Sigmoid colon (tissue), 7 donors: Measurements from ENCODE around the gene DENND2A. TPM values are rescaled to one million over a fixed set of nuclear protein-coding genes. Genes with fewer than 3 reads are reported as not detected.
"Not testable (repeated sequence)": the region's sequence is repeated elsewhere in the genome, so short reads cannot be mapped to it uniquely, and the experiment has no call there.

ENCODE experiments used
- DNase-seq: peaks from one replicate; pipeline ENCODE4 v3.0.0-alpha.2; 2019
- H3K27ac ChIP-seq, 4 donors: fragments of 200-600 bp; sonication (generic); one replicate each; pipeline ENCODE4 v1.5.1; 2016 to 2019; ENCODE audit warnings: mild to moderate bottlenecking in 1 of 4
- H3K27me3 ChIP-seq, 3 donors: fragments of 200-600 bp; sonication (generic); one replicate each; pipeline ENCODE4 v1.5.1; 2019; ENCODE audit warnings: mild to moderate bottlenecking in 1 of 3
- H3K36me3 ChIP-seq, 4 donors: fragments of 200-600 bp; sonication (generic); one replicate each; pipeline ENCODE4 v1.5.1; 2016 to 2019
- H3K4me1 ChIP-seq, 4 donors: fragments of 200-600 bp; sonication (generic); one replicate each; pipeline ENCODE4 v1.5.1; 2017 to 2019
- H3K4me3 ChIP-seq, 4 donors: fragments of 200-600 bp; sonication (generic); one replicate each; pipeline ENCODE4 v1.5.1; 2017 to 2019; ENCODE audit warnings: mild to moderate bottlenecking in 2 of 4, moderate library complexity in 1 of 4
- H3K9me3 ChIP-seq, 4 donors: fragments of 200-600 bp in 3 of 4; sonication (generic) in 3 of 4; one replicate each; pipeline versions ENCODE4 v1.5.1 to v1.6.1; 2013 to 2019
- CTCF ChIP-seq, 4 experiments: fragments of 450-650 bp in 3 of 4; fragments of 200-600 bp in 1 of 4; IDR thresholded peaks; one replicate each; pipeline ENCODE4 v1.5.1; 2016 to 2019; ENCODE audit warnings: antibody characterized with exemption in 4 of 4, mild to moderate bottlenecking in 3 of 4, moderate library complexity in 2 of 4
- EP300 ChIP-seq, 4 donors: sonication (generic); formaldehyde crosslinking; IDR thresholded peaks; one replicate each; pipeline ENCODE4 v1.6.1; 2017; ENCODE audit warnings: antibody characterized with exemption in 4 of 4
- POLR2A ChIP-seq, 2 donors: fragments of 450-650 bp; IDR thresholded peaks; one replicate each; pipeline ENCODE4 v1.6.1; 2016; ENCODE audit warnings: antibody characterized with exemption in 2 of 2, mild to moderate bottlenecking in 2 of 2, moderate library complexity in 2 of 2
- POLR2AphosphoS5 ChIP-seq, 4 donors: sonication (generic); formaldehyde crosslinking; IDR thresholded peaks; one replicate each; pipeline ENCODE4 v1.6.1; 2017; ENCODE audit warnings: antibody characterized with exemption in 4 of 4
- WGBS, 2 donors: extraction: QIAGEN DNeasy Blood & Tissue Kit; methylation state at CpG; one replicate each; pipeline ENCODE4 v1.1.7; 2013; 5-methylcytosine and 5-hydroxymethylcytosine counted together
- intact Hi-C: fragments of 100-400 bp; cut with DNase I; formaldehyde crosslinking; loops from one replicate; pipeline ENCODE4 v1.15.1; 2023
- polyA plus RNA-seq, 3 donors: library from polyadenylated mRNA; stranded (reverse); fragments of 200-250 nt; gene quantifications; one replicate each; pipeline ENCODE4 v1.2.3, GENCODE V29; 2013
- total RNA-seq, 4 donors: library from RNA; depleted of rRNA; stranded (reverse); fragments of >200 nt; gene quantifications; one replicate each; pipeline ENCODE4 v1.1.0, GENCODE V29; 2016
- donor health status: healthy with polysubstance abuse.
- donor health status: Bipolar disorder and iron deficiency.
- donor health status: healthy.

The DENND2A gene
- total and polyA plus RNA-seq, 7 donors: 6.2 to 38.8 (median 11.4) TPM

- TF ChIP-seq EP300 (IDR thresholded peaks at IDR 0.05) (no peak), POLR2AphosphoS5 (IDR thresholded peaks at IDR 0.05) (no peak), CTCF (IDR thresholded peaks at IDR 0.05) (no peak), POLR2A (IDR thresholded peaks at IDR 0.05) (no peak)
- Histone ChIP-seq H3K9me3 (no peaks in the 10 kb centered on the region), H3K4me3 (no peak overlapping the region), H3K27ac (peak overlapping the region in 1 of 4 donors; percentile 39), H3K36me3 (no peaks in the 10 kb centered on the region), H3K4me1 (peaks cover 0 to 18% (median 14%) of the 10 kb centered on the region in 4 donors), H3K27me3 (no peaks in the 10 kb centered on the region)
- intact Hi-C loops: no loop called here
- DNase-seq: peak; percentile 72
- 13 to 43% methylated on average over 9 of the region's 9 CpGs for WGBS, 2 donors
Observed at GRCh38 chr7:140512317-140513000, 128.2 kb downstream of the DENND2A start.

- Histone ChIP-seq H3K27ac (no peak overlapping the region), H3K27me3 (no peaks in the 10 kb centered on the region), H3K4me1 (peaks cover 0 to 33% (median 28%) of the 10 kb centered on the region in 4 donors), H3K9me3 (no peaks in the 10 kb centered on the region), H3K36me3 (no peaks in the 10 kb centered on the region), H3K4me3 (no peak overlapping the region)
- TF ChIP-seq CTCF (IDR thresholded peaks at IDR 0.05) (no peak), EP300 (IDR thresholded peaks at IDR 0.05) (no peak), POLR2AphosphoS5 (IDR thresholded peaks at IDR 0.05) (no peak), POLR2A (IDR thresholded peaks at IDR 0.05) (no peak)
- 25 to 54% methylated on average over 5 of the region's 5 CpGs for WGBS, 2 donors
- DNase-seq: no peak
- intact Hi-C loops: no loop called here
Observed at GRCh38 chr7:140509789-140510188, 130.8 kb downstream of the DENND2A start.

- WGBS, 2 donors: 77 to 87% methylated on average over 6 of the region's 6 CpGs
- DNase-seq, H3K27me3 ChIP-seq, H3K4me3 ChIP-seq, intact Hi-C loops, H3K9me3 ChIP-seq, H3K36me3 ChIP-seq: not testable (repeated sequence)
- peak overlapping the region; percentile 73 to 93 (median 88) for H3K27ac ChIP-seq
- peaks cover 0 to 30% (median 25%) of the 10 kb centered on the region in 4 donors for H3K4me1 ChIP-seq
Observed at GRCh38 chr7:140507556-140507955, 133.1 kb downstream of the DENND2A start.

- H3K27ac ChIP-seq: peak overlapping the region; percentile 73 to 93 (median 88)
- peaks cover 0 to 26% (median 21%) of the 10 kb centered on the region in 4 donors for H3K4me1 ChIP-seq
- intact Hi-C loops: no loop called here
- 33 to 55% methylated on average over 5 of the region's 5 CpGs for WGBS, 2 donors
- no peaks in the 10 kb centered on the region for H3K36me3 ChIP-seq
- TF ChIP-seq CTCF (IDR thresholded peaks at IDR 0.05): peak in 3 of 4 experiments; percentile 15 to 39 (median 24)
- TF ChIP-seq POLR2A (IDR thresholded peaks at IDR 0.05): no peak
- TF ChIP-seq EP300 (IDR thresholded peaks at IDR 0.05): peak in 3 of 4 donors; percentile 9 to 65 (median 49)
- peak; percentile 32 to 82 (median 68) for TF ChIP-seq POLR2AphosphoS5 (IDR thresholded peaks at IDR 0.05)
- peak; percentile 91 for DNase-seq
- H3K4me3 ChIP-seq: no peak overlapping the region
- H3K9me3 ChIP-seq: no peaks in the 10 kb centered on the region
- no peaks in the 10 kb centered on the region for H3K27me3 ChIP-seq
Observed at GRCh38 chr7:140506788-140507464, 133.7 kb downstream of the DENND2A start.

GRCh38 chr7:140501966-140502365, 138.6 kb downstream of the DENND2A start:
- WGBS, 2 donors: 20 to 66% methylated on average over 5 of the region's 5 CpGs
- Histone ChIP-seq H3K27me3 (no peaks in the 10 kb centered on the region), H3K36me3 (no peaks in the 10 kb centered on the region), H3K9me3 (no peaks in the 10 kb centered on the region), H3K4me1 (peaks cover 0 to 10% (median 9%) of the 10 kb centered on the region in 4 donors), H3K27ac (no peak overlapping the region), H3K4me3 (no peak overlapping the region)
- TF ChIP-seq EP300 (IDR thresholded peaks at IDR 0.05) (no peak), POLR2AphosphoS5 (IDR thresholded peaks at IDR 0.05) (no peak), POLR2A (IDR thresholded peaks at IDR 0.05) (no peak), CTCF (IDR thresholded peaks at IDR 0.05) (no peak)
- intact Hi-C loops: no loop called here
- no peak for DNase-seq

DNA sequence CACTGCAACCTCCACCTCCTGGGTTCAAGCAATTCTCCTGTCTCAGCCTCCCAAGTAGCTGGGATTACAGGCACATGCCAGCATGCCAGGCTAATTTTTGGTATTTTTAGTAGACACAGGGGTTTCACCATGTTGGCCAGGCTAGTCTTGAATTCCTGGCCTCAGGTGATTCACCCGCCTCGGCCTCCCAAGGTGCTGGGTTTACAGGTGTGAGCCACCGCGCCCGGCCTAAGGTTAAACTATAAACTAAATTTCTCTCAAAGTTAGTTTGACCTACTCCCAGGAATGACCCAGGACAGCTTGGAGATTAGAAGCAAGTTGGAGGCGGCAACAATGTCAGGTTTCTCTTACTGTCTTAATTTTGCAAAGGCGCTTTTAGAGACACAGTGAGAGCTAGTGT, 142.8 kb downstream of the DENND2A start:
- H3K27me3 ChIP-seq, H3K9me3 ChIP-seq, DNase-seq, H3K27ac ChIP-seq, H3K4me1 ChIP-seq, H3K4me3 ChIP-seq, intact Hi-C loops, H3K36me3 ChIP-seq: not testable (repeated sequence)
- WGBS, 2 donors: 43 to 85% methylated on average over 7 of the region's 7 CpGs
